Measurements from ENCODE around the gene KIAA2012.

The KIAA2012 gene

DNA sequence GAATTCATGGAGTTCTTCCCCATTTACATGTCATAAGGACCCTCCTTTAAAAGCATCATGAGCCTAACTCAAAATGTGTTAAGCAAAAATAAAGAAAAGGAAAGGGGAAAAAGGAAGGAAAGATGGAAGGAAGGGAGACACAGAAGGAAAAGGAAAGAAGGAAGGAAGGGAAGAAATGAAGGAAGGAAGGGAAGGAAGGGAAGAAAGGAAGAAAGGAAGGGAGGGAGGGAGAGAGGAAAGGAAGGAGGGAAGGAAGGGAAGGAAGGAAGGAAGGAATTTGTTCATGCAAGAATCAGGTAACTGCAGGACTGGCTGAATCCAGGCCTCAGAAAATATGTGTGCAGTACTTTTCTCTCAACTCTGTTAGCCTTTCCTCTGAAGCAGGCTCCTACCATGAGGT is 32.0 kb downstream of the KIAA2012 start:
- Histone ChIP-seq H3K27me3 (ENCODE audit: insufficient read depth, low read length) (no peaks in the 10 kb centered on the region), H3K27ac (ENCODE audit: low read depth, low read length) (no peak overlapping the region), H3K4me3 (ENCODE audit: low read length) (no peak overlapping the region), H3K9ac (ENCODE audit: low read depth, low read length) (no peak overlapping the region), H3K4me1 (ENCODE audit: insufficient read depth, low read length) (peaks cover 19% of the 10 kb centered on the region; the same call in 1 of the 2 replicates), H3K9me3 (ENCODE audit: insufficient read depth, low read depth, low read length) (no peaks in the 10 kb centered on the region), H3K36me3 (ENCODE audit: insufficient read depth, low read length) (no peaks in the 10 kb centered on the region)

GRCh38 chr2:202108345-202108744 is 35.3 kb downstream of the KIAA2012 start:
- Histone ChIP-seq H3K9ac (ENCODE audit: low read depth, low read length) (no peak overlapping the region), H3K4me3 (ENCODE audit: low read length) (no peak overlapping the region), H3K27ac (ENCODE audit: low read depth, low read length) (no peak overlapping the region), H3K9me3 (ENCODE audit: insufficient read depth, low read depth, low read length) (no peaks in the 10 kb centered on the region), H3K27me3 (ENCODE audit: insufficient read depth, low read length) (no peaks in the 10 kb centered on the region), H3K36me3 (ENCODE audit: insufficient read depth, low read length) (no peaks in the 10 kb centered on the region), H3K4me1 (ENCODE audit: insufficient read depth, low read length) (peaks cover 12% of the 10 kb centered on the region; the same call in 1 of the 2 replicates)
- WGBS: 98% methylated on average over 3 of the region's 3 CpGs

GRCh38 chr2:202109139-202109736 is 36.2 kb downstream of the KIAA2012 start:
- no peaks in the 10 kb centered on the region for H3K9me3 ChIP-seq (ENCODE audit: insufficient read depth, low read depth, low read length)
- no peak overlapping the region for H3K4me3 ChIP-seq (ENCODE audit: low read length)
- H3K36me3 ChIP-seq (ENCODE audit: insufficient read depth, low read length): no peaks in the 10 kb centered on the region
- no peak overlapping the region for H3K27ac ChIP-seq (ENCODE audit: low read depth, low read length)
- no peak overlapping the region for H3K9ac ChIP-seq (ENCODE audit: low read depth, low read length)
- peaks cover 17% of the 10 kb centered on the region; the same call in 1 of the 2 replicates for H3K4me1 ChIP-seq (ENCODE audit: insufficient read depth, low read length)
- WGBS: 94% methylated on average over 6 of the region's 6 CpGs
- H3K27me3 ChIP-seq (ENCODE audit: insufficient read depth, low read length): no peaks in the 10 kb centered on the region

DNA sequence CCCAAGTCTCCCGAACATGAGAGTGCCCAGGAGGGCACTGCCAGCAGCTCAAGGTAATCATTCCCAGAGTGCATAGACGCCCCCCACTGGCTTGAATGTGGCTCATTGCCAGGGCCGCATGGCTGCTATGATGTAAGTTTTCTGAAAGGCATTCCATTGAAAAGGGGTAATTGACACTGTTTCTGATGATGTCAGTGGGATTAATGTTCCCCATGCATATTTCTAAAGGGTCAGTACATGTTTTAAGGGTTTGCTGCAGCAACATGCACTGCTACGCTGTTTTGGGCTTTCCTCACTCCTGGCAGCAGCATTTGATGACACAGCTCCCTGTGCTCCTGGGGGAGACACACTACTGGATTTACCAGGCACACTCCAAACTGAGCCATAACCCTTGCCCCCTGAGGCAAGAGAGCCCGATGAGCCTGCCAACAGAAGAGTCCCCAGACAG is 36.7 kb downstream of the KIAA2012 start:
- Histone ChIP-seq H3K27ac (ENCODE audit: low read depth, low read length) (no peak overlapping the region), H3K4me1 (ENCODE audit: insufficient read depth, low read length) (peaks cover 17% of the 10 kb centered on the region; the same call in 1 of the 2 replicates), H3K4me3 (ENCODE audit: low read length) (no peak overlapping the region), H3K27me3 (ENCODE audit: insufficient read depth, low read length) (no peaks in the 10 kb centered on the region), H3K9ac (ENCODE audit: low read depth, low read length) (no peak overlapping the region), H3K36me3 (ENCODE audit: insufficient read depth, low read length) (no peaks in the 10 kb centered on the region), H3K9me3 (ENCODE audit: insufficient read depth, low read depth, low read length) (no peaks in the 10 kb centered on the region)
- 73% methylated on average over 5 of the region's 5 CpGs for WGBS

- Histone ChIP-seq H3K4me1 (ENCODE audit: insufficient read depth, low read length) (peaks cover 19% of the 10 kb centered on the region; the same call in 1 of the 2 replicates), H3K36me3 (ENCODE audit: insufficient read depth, low read length) (no peaks in the 10 kb centered on the region), H3K9ac (ENCODE audit: low read depth, low read length) (no peak overlapping the region), H3K9me3 (ENCODE audit: insufficient read depth, low read depth, low read length) (no peaks in the 10 kb centered on the region), H3K4me3 (ENCODE audit: low read length) (no peak overlapping the region), H3K27me3 (ENCODE audit: insufficient read depth, low read length) (no peaks in the 10 kb centered on the region), H3K27ac (ENCODE audit: low read depth, low read length) (no peak overlapping the region)
- 58% methylated on average over 1 of the region's 1 CpG for WGBS
Observed at GRCh38 chr2:202110491-202110890, 37.4 kb downstream of the KIAA2012 start.

- no peak overlapping the region for H3K4me3 ChIP-seq (ENCODE audit: low read length)
- H3K9me3 ChIP-seq (ENCODE audit: insufficient read depth, low read depth, low read length): no peaks in the 10 kb centered on the region
- H3K9ac ChIP-seq (ENCODE audit: low read depth, low read length): no peak overlapping the region
- H3K36me3 ChIP-seq (ENCODE audit: insufficient read depth, low read length): no peaks in the 10 kb centered on the region
- WGBS: 94% methylated on average over 7 of the region's 7 CpGs
- H3K27ac ChIP-seq (ENCODE audit: low read depth, low read length): no peak overlapping the region
- peaks cover 21% of the 10 kb centered on the region; the same call in 1 of the 2 replicates for H3K4me1 ChIP-seq (ENCODE audit: insufficient read depth, low read length)
- no peaks in the 10 kb centered on the region for H3K27me3 ChIP-seq (ENCODE audit: insufficient read depth, low read length)
Observed at GRCh38 chr2:202112041-202112440, 39.0 kb downstream of the KIAA2012 start.

- Histone ChIP-seq H3K9me3 (ENCODE audit: insufficient read depth, low read depth, low read length) (no peaks in the 10 kb centered on the region), H3K36me3 (ENCODE audit: insufficient read depth, low read length) (no peaks in the 10 kb centered on the region), H3K4me3 (ENCODE audit: low read length) (no peak overlapping the region), H3K9ac (ENCODE audit: low read depth, low read length) (no peak overlapping the region), H3K4me1 (ENCODE audit: insufficient read depth, low read length) (peaks cover 21% of the 10 kb centered on the region; the same call in 1 of the 2 replicates), H3K27ac (ENCODE audit: low read depth, low read length) (no peak overlapping the region), H3K27me3 (ENCODE audit: insufficient read depth, low read length) (no peaks in the 10 kb centered on the region)
- WGBS: 76% methylated on average over 6 of the region's 6 CpGs
Observed at GRCh38 chr2:202113571-202114142, 40.6 kb downstream of the KIAA2012 start.

- H3K4me3 ChIP-seq (ENCODE audit: low read length): no peak overlapping the region
- no peak overlapping the region for H3K9ac ChIP-seq (ENCODE audit: low read depth, low read length)
- whole genome bisulfite sequencing: 100% methylated on average over 1 of the region's 1 CpG
- no peaks in the 10 kb centered on the region for H3K27me3 ChIP-seq (ENCODE audit: insufficient read depth, low read length)
- no peaks in the 10 kb centered on the region for H3K9me3 ChIP-seq (ENCODE audit: insufficient read depth, low read depth, low read length)
- peaks cover 21% of the 10 kb centered on the region; the same call in 1 of the 2 replicates for H3K4me1 ChIP-seq (ENCODE audit: insufficient read depth, low read length)
- no peak overlapping the region for H3K27ac ChIP-seq (ENCODE audit: low read depth, low read length)
- H3K36me3 ChIP-seq (ENCODE audit: insufficient read depth, low read length): no peaks in the 10 kb centered on the region
Observed at GRCh38 chr2:202114291-202114690, 41.2 kb downstream of the KIAA2012 start.

GRCh38 chr2:202114795-202115194 is 41.7 kb downstream of the KIAA2012 start:
- no peak overlapping the region for H3K9ac ChIP-seq (ENCODE audit: low read depth, low read length)
- H3K36me3 ChIP-seq (ENCODE audit: insufficient read depth, low read length): no peaks in the 10 kb centered on the region
- H3K4me3 ChIP-seq (ENCODE audit: low read length): no peak overlapping the region
- H3K27ac ChIP-seq (ENCODE audit: low read depth, low read length): no peak overlapping the region
- H3K27me3 ChIP-seq (ENCODE audit: insufficient read depth, low read length): no peaks in the 10 kb centered on the region
- peaks cover 16% of the 10 kb centered on the region; the same call in 1 of the 2 replicates for H3K4me1 ChIP-seq (ENCODE audit: insufficient read depth, low read length)
- H3K9me3 ChIP-seq (ENCODE audit: insufficient read depth, low read depth, low read length): no peaks in the 10 kb centered on the region
- no CpG with 5 or more reads among the region's 1 CpG for WGBS

DNA sequence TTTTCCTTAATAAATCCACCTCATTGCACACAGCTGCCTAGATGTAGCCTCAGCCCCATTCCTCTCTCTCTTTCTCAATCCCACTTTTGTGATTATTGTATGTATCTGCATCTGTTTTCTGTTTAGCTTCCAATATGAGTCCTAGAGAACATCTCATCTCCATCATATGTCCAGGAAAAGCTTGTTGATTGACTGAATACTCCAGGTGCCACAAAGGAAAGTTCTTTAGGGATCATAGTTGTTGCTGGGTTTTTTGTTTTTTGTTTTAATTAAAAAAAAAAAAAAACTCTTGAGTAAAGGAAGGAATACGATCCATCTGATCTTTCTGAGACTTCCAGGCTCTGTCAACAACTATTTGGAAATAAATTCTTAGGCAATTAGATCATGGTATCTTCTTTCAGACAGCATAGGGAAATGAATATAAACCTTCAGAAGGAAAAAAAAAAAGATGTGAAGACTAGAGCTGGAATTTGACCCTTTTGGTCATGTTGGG is 42.5 kb downstream of the KIAA2012 start:
- 57% methylated on average over 1 of the region's 1 CpG for WGBS
- Histone ChIP-seq H3K9ac (ENCODE audit: low read depth, low read length) (no peak overlapping the region), H3K4me1 (ENCODE audit: insufficient read depth, low read length) (peaks cover 13% of the 10 kb centered on the region; the same call in 1 of the 2 replicates), H3K27ac (ENCODE audit: low read depth, low read length) (no peak overlapping the region), H3K27me3 (ENCODE audit: insufficient read depth, low read length) (no peaks in the 10 kb centered on the region), H3K4me3 (ENCODE audit: low read length) (no peak overlapping the region), H3K36me3 (ENCODE audit: insufficient read depth, low read length) (no peaks in the 10 kb centered on the region), H3K9me3 (ENCODE audit: insufficient read depth, low read depth, low read length) (peaks cover 7% of the 10 kb centered on the region)

DNA sequence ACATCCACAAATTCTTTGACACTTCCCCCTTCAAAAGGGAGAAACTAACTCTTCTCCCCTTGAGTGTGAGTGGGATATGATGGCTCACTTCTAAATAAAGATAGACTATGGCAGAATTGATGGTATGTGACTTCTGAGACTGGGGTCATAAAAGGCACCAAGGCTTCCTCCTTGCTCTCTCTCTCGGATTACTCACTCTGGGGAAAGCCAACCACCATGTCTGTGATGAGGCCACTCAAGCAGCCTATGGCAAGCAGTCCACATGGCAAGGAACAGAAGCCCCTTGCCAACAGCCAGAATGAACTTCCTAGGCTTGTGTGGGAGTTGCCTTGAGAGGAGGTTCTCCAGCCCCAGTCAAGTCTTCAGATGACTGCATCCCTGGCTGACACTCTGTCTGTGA is 43.6 kb downstream of the KIAA2012 start:
- no peak overlapping the region for H3K27ac ChIP-seq (ENCODE audit: low read depth, low read length)
- WGBS: 90% methylated on average over 1 of the region's 1 CpG
- H3K9me3 ChIP-seq (ENCODE audit: insufficient read depth, low read depth, low read length): peaks cover 12% of the 10 kb centered on the region
- peaks cover 13% of the 10 kb centered on the region; the same call in 1 of the 2 replicates for H3K4me1 ChIP-seq (ENCODE audit: insufficient read depth, low read length)
- H3K36me3 ChIP-seq (ENCODE audit: insufficient read depth, low read length): no peaks in the 10 kb centered on the region
- no peak overlapping the region for H3K4me3 ChIP-seq (ENCODE audit: low read length)
- no peaks in the 10 kb centered on the region for H3K27me3 ChIP-seq (ENCODE audit: insufficient read depth, low read length)
- no peak overlapping the region for H3K9ac ChIP-seq (ENCODE audit: low read depth, low read length)

All from HUES64 (cell line).